ENCODE measurements around the gene KRTAP23-1.

The KRTAP23-1 gene

GRCh38 chr21:30348506-30348905 is at the start of gene KRTAP23-1:
Gene KRTAP23-1, minus strand, starts transcription at chr21:30348606. Its CDS starts 0 bp downstream, at chr21:30348606.
- no peak within 1 kb of the TSS for H3K4me3 Mint-ChIP-seq
- H3K4me1 Mint-ChIP-seq: no peaks in the 10 kb centered on the region
- H3K27me3 Mint-ChIP-seq: no peaks in the 10 kb centered on the region
- H3K36me3 Mint-ChIP-seq (ENCODE audit: low read depth): no peaks in the 10 kb centered on the region
- ATAC-seq (no peak), DNase-seq (no peak)
- no peak within 1 kb of the TSS for H3K27ac Mint-ChIP-seq
- H3K9me3 Mint-ChIP-seq: no peaks in the 10 kb centered on the region

GRCh38 chr21:30395731-30396130 is 47.3 kb upstream of the KRTAP23-1 start, which contains the start of gene KRTAP13-1:
Gene KRTAP13-1, plus strand, starts transcription at chr21:30396031. Its CDS starts 56 bp downstream, at chr21:30396087.
- DNase-seq (no peak), ATAC-seq (no peak)
- H3K36me3 Mint-ChIP-seq (ENCODE audit: low read depth): no peaks in the 10 kb centered on the region
- H3K9me3 Mint-ChIP-seq: no peaks in the 10 kb centered on the region
- no peak within 1 kb of the TSS for H3K4me3 Mint-ChIP-seq
- H3K27me3 Mint-ChIP-seq: peaks cover 3% of the 10 kb centered on the region
- H3K4me1 Mint-ChIP-seq: no peaks in the 10 kb centered on the region
- no peak within 1 kb of the TSS for H3K27ac Mint-ChIP-seq

GRCh38 chr21:30391492-30392025 is 43.2 kb upstream of the KRTAP23-1 start:
- H3K27ac Mint-ChIP-seq: no peak overlapping the region
- no peak overlapping the region for H3K4me3 Mint-ChIP-seq
- no peaks in the 10 kb centered on the region for H3K36me3 Mint-ChIP-seq (ENCODE audit: low read depth)
- no peaks in the 10 kb centered on the region for H3K4me1 Mint-ChIP-seq
- no peaks in the 10 kb centered on the region for H3K27me3 Mint-ChIP-seq
- no peak for DNase-seq
- peaks cover 4% of the 10 kb centered on the region for H3K9me3 Mint-ChIP-seq
- ATAC-seq: no peak

DNA sequence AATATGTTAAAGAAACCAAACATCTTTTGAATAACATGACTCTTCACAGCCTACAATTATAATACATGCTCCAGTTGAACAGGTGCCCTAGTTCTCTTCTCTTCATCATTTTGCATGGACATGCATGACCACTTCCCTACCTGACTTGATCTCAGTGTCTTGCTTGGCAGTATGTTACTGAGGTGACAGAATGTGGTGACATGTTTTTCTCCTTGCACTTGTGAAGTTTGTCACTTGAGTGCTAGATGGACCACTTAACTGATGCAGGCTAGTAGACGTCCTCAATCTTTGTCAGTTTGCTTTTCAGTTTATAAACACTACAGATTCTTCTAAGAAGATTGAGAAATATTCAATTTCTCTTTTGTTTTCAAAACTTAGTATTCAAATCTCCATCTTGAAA is 33.8 kb upstream of the KRTAP23-1 start:
- Mint-ChIP-seq H3K4me1 (no peaks in the 10 kb centered on the region), H3K27ac (no peak overlapping the region), H3K9me3 (no peaks in the 10 kb centered on the region), H3K4me3 (no peak overlapping the region), H3K36me3 (ENCODE audit: low read depth) (no peaks in the 10 kb centered on the region), H3K27me3 (peaks cover 2% of the 10 kb centered on the region)
- no peak for DNase-seq
- ATAC-seq: no peak

GRCh38 chr21:30372139-30372770 is 23.8 kb upstream of the KRTAP23-1 start, which contains the start of gene KRTAP13-2:
Gene KRTAP13-2, minus strand, starts transcription at chr21:30372271. Its CDS starts 58 bp downstream, at chr21:30372213.
- Mint-ChIP-seq H3K9me3 (no peaks in the 10 kb centered on the region), H3K27ac (no peak within 1 kb of the TSS), H3K36me3 (ENCODE audit: low read depth) (no peaks in the 10 kb centered on the region), H3K27me3 (peaks cover 2% of the 10 kb centered on the region), H3K4me3 (no peak within 1 kb of the TSS), H3K4me1 (no peaks in the 10 kb centered on the region)
- DNase-seq (no peak), ATAC-seq (no peak)

GRCh38 chr21:30355906-30356305 is 7.5 kb upstream of the KRTAP23-1 start:
- no peaks in the 10 kb centered on the region for H3K36me3 Mint-ChIP-seq (ENCODE audit: low read depth)
- no peaks in the 10 kb centered on the region for H3K4me1 Mint-ChIP-seq
- ATAC-seq: no peak
- H3K4me3 Mint-ChIP-seq: no peak overlapping the region
- H3K27me3 Mint-ChIP-seq: no peaks in the 10 kb centered on the region
- no peak for DNase-seq
- H3K27ac Mint-ChIP-seq: no peak overlapping the region
- no peaks in the 10 kb centered on the region for H3K9me3 Mint-ChIP-seq

GRCh38 chr21:30354308-30355005 is 6.1 kb upstream of the KRTAP23-1 start:
- Mint-ChIP-seq H3K36me3 (ENCODE audit: low read depth) (no peaks in the 10 kb centered on the region), H3K27me3 (no peaks in the 10 kb centered on the region), H3K9me3 (no peaks in the 10 kb centered on the region), H3K4me3 (no peak overlapping the region), H3K27ac (no peak overlapping the region), H3K4me1 (no peaks in the 10 kb centered on the region)
- DNase-seq (no peak), ATAC-seq (no peak)

GRCh38 chr21:30351534-30351933 is 3.1 kb upstream of the KRTAP23-1 start:
- Mint-ChIP-seq H3K27ac (no peak overlapping the region), H3K9me3 (no peaks in the 10 kb centered on the region), H3K4me3 (no peak overlapping the region), H3K27me3 (no peaks in the 10 kb centered on the region), H3K36me3 (ENCODE audit: low read depth) (no peaks in the 10 kb centered on the region), H3K4me1 (no peaks in the 10 kb centered on the region)
- DNase-seq (no peak), ATAC-seq (no peak)

DNA sequence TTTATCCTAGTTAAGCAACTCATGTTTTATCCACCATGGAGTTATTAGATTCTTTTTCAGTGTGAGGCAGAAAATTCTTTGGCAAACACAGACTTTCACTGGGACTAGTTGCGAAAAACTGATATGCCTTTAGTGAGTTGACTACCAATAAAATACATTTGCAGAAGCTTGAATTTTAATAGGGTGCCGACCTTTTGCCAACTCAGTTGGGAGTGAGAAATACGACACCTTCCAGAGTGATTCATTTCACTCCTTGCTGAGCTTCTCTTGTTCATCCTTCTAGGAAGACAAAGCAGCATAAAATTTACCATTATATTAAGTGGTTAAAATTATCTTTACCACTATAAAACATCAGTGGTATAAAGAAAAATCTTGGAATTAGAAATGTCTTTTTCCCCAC is 1.2 kb upstream of the KRTAP23-1 start:
- H3K4me3 Mint-ChIP-seq: no peak overlapping the region
- no peaks in the 10 kb centered on the region for H3K27me3 Mint-ChIP-seq
- H3K27ac Mint-ChIP-seq: no peak overlapping the region
- no peak for ATAC-seq
- no peaks in the 10 kb centered on the region for H3K4me1 Mint-ChIP-seq
- DNase-seq: no peak
- no peaks in the 10 kb centered on the region for H3K9me3 Mint-ChIP-seq
- H3K36me3 Mint-ChIP-seq (ENCODE audit: low read depth): no peaks in the 10 kb centered on the region

DNA sequence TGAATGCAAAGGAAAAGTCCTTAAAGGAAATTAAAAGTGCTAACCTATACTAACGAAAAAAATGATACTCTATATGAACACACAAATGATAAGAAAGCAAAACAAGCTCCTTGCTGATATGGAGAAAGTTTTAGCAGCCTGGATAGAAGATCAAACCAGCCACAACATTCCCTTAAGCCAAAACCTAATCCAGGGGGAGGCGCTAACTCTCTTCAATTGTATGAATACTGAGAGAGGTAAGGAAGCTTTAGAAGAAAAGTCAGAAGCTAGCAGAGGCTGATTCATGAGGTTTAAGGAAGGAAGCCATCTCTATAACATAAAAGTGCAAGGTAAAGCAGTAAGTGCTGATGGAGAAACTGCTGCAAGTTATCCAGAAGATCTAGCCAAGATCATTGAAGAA is 3.4 kb downstream of the KRTAP23-1 start:
- no peak overlapping the region for H3K4me3 Mint-ChIP-seq
- no peak overlapping the region for H3K27ac Mint-ChIP-seq
- ATAC-seq (no peak), DNase-seq (no peak)
- no peaks in the 10 kb centered on the region for H3K36me3 Mint-ChIP-seq (ENCODE audit: low read depth)
- no peaks in the 10 kb centered on the region for H3K27me3 Mint-ChIP-seq
- no peaks in the 10 kb centered on the region for H3K9me3 Mint-ChIP-seq
- no peaks in the 10 kb centered on the region for H3K4me1 Mint-ChIP-seq

- Mint-ChIP-seq H3K36me3 (ENCODE audit: low read depth) (no peaks in the 10 kb centered on the region), H3K4me1 (no peaks in the 10 kb centered on the region), H3K27me3 (no peaks in the 10 kb centered on the region), H3K4me3 (no peak overlapping the region), H3K9me3 (no peaks in the 10 kb centered on the region), H3K27ac (no peak overlapping the region)
- peak; percentile 29 for DNase-seq
- ATAC-seq: no peak
Observed at GRCh38 chr21:30340714-30341573, 7.5 kb downstream of the KRTAP23-1 start.

- no peak overlapping the region for H3K4me3 Mint-ChIP-seq
- no peaks in the 10 kb centered on the region for H3K36me3 Mint-ChIP-seq (ENCODE audit: low read depth)
- H3K9me3 Mint-ChIP-seq: no peaks in the 10 kb centered on the region
- no peak overlapping the region for H3K27ac Mint-ChIP-seq
- H3K4me1 Mint-ChIP-seq: no peaks in the 10 kb centered on the region
- DNase-seq (no peak), ATAC-seq (no peak)
- no peaks in the 10 kb centered on the region for H3K27me3 Mint-ChIP-seq
Observed at GRCh38 chr21:30338717-30339116, 9.7 kb downstream of the KRTAP23-1 start.

DNA sequence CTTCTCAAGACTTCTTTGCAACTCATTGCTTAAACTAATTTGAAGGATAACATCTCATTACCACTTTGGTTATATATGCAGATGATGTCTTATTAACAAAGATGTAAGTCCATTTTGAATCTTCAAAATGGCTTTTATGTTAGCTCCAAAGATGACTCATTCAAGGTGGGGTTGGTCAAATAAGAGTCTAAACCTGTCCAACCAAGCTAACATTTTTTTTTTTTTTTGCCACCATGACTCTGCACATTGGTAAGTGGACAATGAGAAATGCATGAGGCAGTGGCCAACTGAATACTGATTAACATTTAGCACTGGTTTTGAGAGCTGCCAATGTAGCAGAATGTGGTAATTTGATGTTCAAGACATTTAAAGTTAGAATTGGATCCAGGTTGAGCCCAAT is 10.6 kb downstream of the KRTAP23-1 start:
- DNase-seq (no peak), ATAC-seq (no peak)
- Mint-ChIP-seq H3K27ac (no peak overlapping the region), H3K9me3 (no peaks in the 10 kb centered on the region), H3K36me3 (ENCODE audit: low read depth) (no peaks in the 10 kb centered on the region), H3K4me1 (no peaks in the 10 kb centered on the region), H3K27me3 (no peaks in the 10 kb centered on the region), H3K4me3 (no peak overlapping the region)

DNA sequence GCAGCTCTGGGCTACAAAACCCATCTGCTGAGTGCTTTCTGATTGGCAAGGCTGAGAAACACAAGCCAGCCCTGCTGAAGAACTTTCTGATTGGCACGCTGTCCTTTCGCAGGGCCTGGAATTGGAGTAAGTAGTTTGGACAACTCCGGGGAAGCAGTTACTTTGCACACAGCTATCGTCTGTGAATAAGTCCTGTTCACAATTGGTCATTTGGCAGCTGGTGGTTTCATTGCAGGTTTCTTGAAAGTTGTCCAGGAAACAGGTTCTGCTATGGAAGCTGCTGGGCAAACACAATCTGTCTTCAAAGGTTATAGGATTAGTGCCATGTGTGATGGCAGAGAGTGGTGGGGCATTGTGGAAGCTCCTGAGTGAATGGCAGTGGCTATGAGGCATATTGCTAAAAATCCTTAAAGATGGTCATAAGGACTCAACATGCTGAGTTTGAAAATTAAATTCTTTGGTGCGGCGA is 11.1 kb downstream of the KRTAP23-1 start, which contains the start of gene KRTAP27-1:
Gene KRTAP27-1, minus strand, starts transcription at position 419 of the 469 bp plus-strand sequence. Its CDS starts 26 bp downstream, at position 393.
- Mint-ChIP-seq H3K9me3 (no peaks in the 10 kb centered on the region), H3K27ac (no peak within 1 kb of the TSS)
- no peak for ATAC-seq

More for the DNA sequence above, 11.1 kb downstream of the KRTAP23-1 start, which contains the start of gene KRTAP27-1:
- Mint-ChIP-seq H3K36me3 (ENCODE audit: low read depth) (no peaks in the 10 kb centered on the region), H3K4me1 (no peaks in the 10 kb centered on the region), H3K4me3 (no peak within 1 kb of the TSS), H3K27me3 (no peaks in the 10 kb centered on the region)
- DNase-seq: no peak
